Effector memory CD8-positive, alpha-beta T cell (primary cell): ENCODE data around the gene SLC28A1.
A peak's percentile ranks its signal among the peaks of the same experiment; 100 is the strongest.
"Not testable (repeated sequence)": the region's sequence is repeated elsewhere in the genome, so short reads cannot be mapped to it uniquely, and the experiment has no call there.

Source experiments
- ATAC-seq: fragments of 150-1000 bp; cut with Tn5 transposase; replicated peaks from 2 replicates; pipeline ENCODE4 v1.10.0; 2021; ENCODE audit warnings: mild to moderate bottlenecking, moderate library complexity
- DNase-seq, 3 experiments: peaks; one replicate each; pipeline ENCODE4 v3.0.0; 2021
- H3K27ac Mint-ChIP-seq, 2 donors: one replicate each; pipeline ENCODE4 v1.8.0; 2022; ENCODE audit warnings: mild to moderate bottlenecking in 2 of 2, mixed read lengths in 2 of 2, moderate library complexity in 2 of 2
- H3K27me3 Mint-ChIP-seq, 2 donors: one replicate each; pipeline ENCODE4 v1.8.0; 2022; ENCODE audit warnings: mixed read lengths in 2 of 2
- H3K36me3 Mint-ChIP-seq: one replicate; pipeline ENCODE4 v1.8.0; 2022; ENCODE audit warnings: mild to moderate bottlenecking, moderate library complexity, mixed read lengths; ENCODE audit not compliant: insufficient read depth
- H3K4me1 Mint-ChIP-seq, 2 donors: one replicate each; pipeline ENCODE4 v1.8.0; 2022; ENCODE audit warnings: low read depth in 2 of 2, mixed read lengths in 2 of 2
- H3K4me3 Mint-ChIP-seq, 2 donors: one replicate each; pipeline ENCODE4 v1.8.0; 2022; ENCODE audit warnings: mild to moderate bottlenecking in 2 of 2, mixed read lengths in 2 of 2, moderate library complexity in 2 of 2
- H3K9me3 Mint-ChIP-seq, 2 donors: one replicate each; pipeline ENCODE4 v1.8.0; 2022; ENCODE audit warnings: mixed read lengths in 2 of 2

SLC28A1 gene

DNA sequence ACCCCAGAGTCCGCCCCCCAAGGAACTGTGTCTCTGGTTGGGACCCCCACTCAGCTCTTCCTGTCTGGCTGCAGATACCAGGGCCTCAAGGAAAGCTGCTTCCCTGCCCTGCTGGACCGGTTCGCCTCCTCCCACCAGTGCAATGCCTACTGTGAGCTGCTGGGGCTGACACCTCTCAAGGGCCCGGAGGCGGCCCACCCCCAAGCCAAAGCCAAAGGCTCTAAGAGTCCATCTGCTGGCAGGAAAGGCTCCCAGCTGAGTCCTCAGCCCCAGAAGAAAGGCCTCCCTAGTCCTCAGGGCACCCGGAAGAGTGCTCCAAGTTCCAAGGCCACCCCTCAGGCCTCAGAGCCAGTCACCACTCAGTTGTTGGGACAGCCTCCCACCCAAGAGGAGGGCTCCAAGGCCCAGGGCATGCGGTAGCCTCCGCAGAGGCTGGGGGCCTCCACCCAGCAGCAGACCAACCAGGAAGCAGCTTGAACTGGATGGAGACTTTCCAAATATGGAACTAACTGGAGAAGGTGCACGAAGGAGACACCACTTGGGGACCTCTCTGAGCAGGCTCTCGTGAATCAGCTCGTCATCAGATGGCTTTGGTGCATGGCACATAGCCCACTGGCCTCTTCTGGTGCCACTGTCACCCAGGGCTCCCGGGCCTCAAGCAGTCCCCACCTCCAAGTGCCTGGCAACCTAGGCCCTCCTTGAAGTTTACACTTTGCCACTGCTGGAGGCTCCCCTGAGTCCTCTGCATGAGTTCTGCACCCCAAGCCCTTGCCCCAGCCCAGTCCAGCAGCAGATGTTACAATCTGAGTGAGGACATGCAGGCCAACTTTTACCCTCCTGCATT, 16.2 kb upstream of the SLC28A1 start:
- H3K4me3 Mint-ChIP-seq, result no peak overlapping the region
- H3K27ac Mint-ChIP-seq, result no peak overlapping the region
- H3K36me3 Mint-ChIP-seq, result no peaks in the 10 kb centered on the region
- no peaks in the 10 kb centered on the region for H3K4me1 Mint-ChIP-seq
- no peak for ATAC-seq
- no peaks in the 10 kb centered on the region for H3K9me3 Mint-ChIP-seq
- no peak for DNase-seq
- no peaks in the 10 kb centered on the region for H3K27me3 Mint-ChIP-seq

DNA sequence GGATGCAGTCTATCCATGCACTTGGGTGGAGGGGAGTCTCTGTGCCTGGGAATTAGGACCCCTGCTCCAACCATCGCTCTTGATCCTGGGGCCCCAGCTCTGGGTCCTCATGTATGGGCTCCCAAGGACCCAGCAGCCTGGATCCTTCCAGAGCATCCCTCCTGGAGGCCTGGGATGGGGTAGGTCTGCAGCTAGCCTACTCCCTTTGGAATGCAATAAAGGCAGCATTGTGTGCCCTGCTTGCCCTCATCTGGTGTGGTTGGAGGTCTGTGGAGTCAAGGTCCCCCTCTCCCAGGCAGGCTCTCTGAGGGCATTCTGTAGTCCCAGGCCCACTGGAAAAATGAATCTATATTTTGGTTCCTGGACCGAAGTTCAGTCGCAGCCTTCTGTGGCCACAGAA, 15.0 kb upstream of the SLC28A1 start:
- Mint-ChIP-seq H3K4me3 (no peak overlapping the region), H3K27me3 (no peaks in the 10 kb centered on the region)

DNA sequence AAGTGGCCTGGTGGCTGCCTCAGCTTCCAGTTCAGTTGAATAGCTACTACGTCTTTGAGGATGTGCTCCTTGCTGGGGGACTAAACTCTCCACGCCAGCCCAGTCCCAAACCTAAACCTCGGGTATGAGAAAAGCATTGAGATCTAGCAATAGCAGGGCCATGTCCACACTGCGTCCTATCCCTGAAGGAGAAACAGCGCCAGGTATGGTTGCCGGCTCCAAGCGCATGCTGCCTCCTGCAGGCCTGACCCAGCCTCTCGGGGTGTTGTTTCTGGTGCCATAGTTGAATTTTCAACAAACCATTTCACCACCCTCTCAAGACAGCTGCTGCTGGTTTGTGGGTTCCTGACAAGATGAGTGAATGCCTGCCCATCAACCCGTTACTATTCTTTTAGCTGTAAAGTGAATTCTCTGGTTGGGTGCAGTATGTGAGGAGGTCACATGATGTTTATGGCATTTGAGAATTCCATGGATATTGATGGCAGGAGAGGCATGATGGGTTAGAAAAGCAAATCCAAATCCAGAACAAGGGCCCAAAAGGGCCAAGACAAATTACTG, 13.0 kb upstream of the SLC28A1 start:
- Mint-ChIP-seq H3K9me3 (no peaks in the 10 kb centered on the region), H3K27ac (no peak overlapping the region), H3K4me1 (no peaks in the 10 kb centered on the region), H3K4me3 (no peak overlapping the region), H3K27me3 (peaks cover 0 to 5% of the 10 kb centered on the region in 2 donors), H3K36me3 (no peaks in the 10 kb centered on the region)
- ATAC-seq, result no peak
- DNase-seq, result no peak

More for the DNA sequence above, 15.0 kb upstream of the SLC28A1 start:
- H3K27ac Mint-ChIP-seq, result peak overlapping the region in 1 of 2 donors; percentile 17
- no peak for ATAC-seq
- H3K4me1 Mint-ChIP-seq, result no peaks in the 10 kb centered on the region
- DNase-seq, result no peak
- no peaks in the 10 kb centered on the region for H3K9me3 Mint-ChIP-seq
- no peaks in the 10 kb centered on the region for H3K36me3 Mint-ChIP-seq

DNA sequence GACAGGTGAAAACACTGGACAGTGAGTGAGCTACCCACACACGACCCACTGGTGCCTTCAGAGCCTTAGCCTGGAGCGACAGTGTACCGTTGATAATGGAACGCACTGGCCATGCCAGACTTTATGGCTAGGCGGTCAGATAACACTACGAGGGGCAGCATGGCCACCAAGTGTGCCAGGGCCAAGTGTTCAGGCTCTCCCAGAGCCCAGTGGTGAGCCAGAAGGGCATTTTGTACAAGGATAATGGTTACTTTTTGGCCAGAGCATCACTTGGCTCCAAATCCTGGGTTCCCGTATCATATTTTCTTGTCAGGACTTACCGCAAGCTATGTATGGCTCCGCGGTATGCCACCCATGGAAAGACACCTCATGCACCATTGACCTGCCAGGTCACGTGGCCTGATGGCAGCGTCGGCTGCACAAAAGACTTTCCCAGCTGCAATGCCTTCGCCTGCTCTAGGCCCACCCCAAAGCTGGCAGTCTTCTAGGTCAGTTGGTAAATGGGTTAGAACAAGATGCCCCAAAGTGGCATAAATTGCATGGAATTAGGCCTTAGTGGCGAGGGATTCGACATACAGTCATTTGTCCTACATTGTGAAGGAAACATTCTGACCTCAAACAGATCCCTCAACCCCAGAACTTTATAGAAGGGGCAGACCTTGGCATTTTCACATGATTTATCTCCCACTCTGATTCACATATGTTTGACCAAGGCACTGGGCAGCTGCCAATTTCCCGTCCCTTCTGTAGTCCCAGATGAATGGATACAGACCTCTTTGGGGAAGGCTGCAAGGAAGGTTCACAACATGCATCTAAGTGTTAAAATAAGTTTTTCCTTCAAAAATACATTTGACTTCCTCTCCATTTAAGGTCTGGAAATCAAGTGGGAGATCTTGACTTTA, 12.2 kb upstream of the SLC28A1 start:
- Mint-ChIP-seq H3K4me1 (no peaks in the 10 kb centered on the region), H3K4me3 (no peak overlapping the region), H3K9me3 (no peaks in the 10 kb centered on the region), H3K27me3 (peaks cover 0 to 5% of the 10 kb centered on the region in 2 donors), H3K27ac (no peak overlapping the region), H3K36me3 (no peaks in the 10 kb centered on the region)
- DNase-seq (no peak), ATAC-seq (no peak)

DNA sequence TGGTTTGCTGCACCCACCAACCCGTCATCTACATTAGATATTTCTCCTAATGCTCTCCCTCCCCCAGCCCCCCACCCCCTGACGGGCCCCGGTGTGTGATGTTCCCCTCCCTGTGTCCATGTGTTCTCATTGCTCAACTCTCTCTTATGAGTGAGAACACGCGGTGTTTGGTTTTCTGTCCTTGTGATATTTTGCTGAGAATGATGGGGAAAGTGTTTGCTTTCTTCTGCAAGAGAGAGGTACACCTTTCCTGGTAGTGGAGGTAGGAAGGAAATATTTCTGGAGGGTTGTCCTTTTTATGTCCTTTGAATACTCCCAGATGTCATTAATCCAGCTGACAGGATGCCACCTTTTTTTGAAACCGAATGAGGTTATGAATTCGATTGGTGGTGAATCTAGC, 10.5 kb upstream of the SLC28A1 start:
- no peaks in the 10 kb centered on the region for H3K36me3 Mint-ChIP-seq

DNA sequence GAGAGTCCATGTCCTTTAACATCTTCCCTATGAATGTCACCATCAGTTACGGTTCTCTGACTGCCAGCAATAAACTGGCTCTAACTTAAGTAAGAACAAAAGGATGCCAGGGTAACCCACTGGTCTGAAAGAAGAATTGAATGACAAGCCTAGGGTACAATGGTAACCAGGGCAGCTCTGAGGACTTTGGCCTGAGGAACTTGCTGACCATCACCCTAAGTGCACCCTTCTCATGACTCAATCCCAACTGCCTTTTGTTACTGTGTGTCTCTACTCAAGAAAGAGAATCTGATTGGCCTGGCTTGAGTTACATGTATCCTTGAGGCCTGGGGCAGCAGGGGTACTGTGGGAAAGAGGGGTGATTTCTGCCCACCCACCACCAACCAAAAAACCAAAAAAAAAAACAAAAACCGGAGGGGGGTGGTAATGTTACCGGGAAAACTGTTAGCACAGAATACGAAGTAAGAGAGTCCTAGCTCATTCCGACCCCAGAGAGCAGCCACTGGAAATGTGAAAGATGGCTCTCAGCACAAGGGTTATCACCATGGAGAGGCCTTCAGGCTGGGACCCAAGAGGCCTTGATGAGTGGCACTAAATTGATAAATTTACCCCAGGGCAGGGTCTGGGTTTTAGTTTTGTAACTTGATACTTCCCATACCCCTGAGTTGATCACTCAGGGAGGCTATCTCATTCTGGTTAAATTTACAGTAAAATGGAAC, 9.3 kb upstream of the SLC28A1 start:
- no peaks in the 10 kb centered on the region for H3K36me3 Mint-ChIP-seq
- no peak for ATAC-seq
- H3K9me3 Mint-ChIP-seq, result no peaks in the 10 kb centered on the region
- no peak overlapping the region for H3K27ac Mint-ChIP-seq
- peaks cover 5 to 6% of the 10 kb centered on the region in 2 donors for H3K27me3 Mint-ChIP-seq
- H3K4me3 Mint-ChIP-seq, result no peak overlapping the region
- H3K4me1 Mint-ChIP-seq, result no peaks in the 10 kb centered on the region
- DNase-seq, result no peak

More for the DNA sequence above, 10.5 kb upstream of the SLC28A1 start:
- ATAC-seq (no peak), DNase-seq (no peak)
- Mint-ChIP-seq H3K27me3 (peaks cover 0 to 5% of the 10 kb centered on the region in 2 donors), H3K27ac (no peak overlapping the region), H3K4me3 (no peak overlapping the region), H3K9me3 (no peaks in the 10 kb centered on the region), H3K4me1 (no peaks in the 10 kb centered on the region)

DNA sequence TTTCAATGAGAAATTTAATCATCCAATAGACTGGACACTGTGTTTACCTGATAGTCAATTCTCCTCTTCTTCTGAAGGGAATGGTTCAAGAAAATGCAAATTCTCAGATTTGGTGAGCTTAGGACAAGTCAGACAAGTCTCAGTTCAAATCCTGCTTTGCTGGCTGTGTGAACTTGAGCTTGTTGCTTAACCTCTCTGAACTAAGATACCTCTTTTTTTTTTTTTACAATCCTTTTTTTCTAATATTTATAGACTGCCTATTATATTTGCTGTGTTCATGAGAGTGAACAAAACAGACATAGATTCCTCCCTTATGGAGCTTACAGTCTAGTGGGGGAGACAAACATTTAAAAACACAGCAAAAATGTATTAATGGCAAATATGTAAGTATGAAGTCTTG, 8.2 kb upstream of the SLC28A1 start:
- no peaks in the 10 kb centered on the region for H3K36me3 Mint-ChIP-seq
- no peaks in the 10 kb centered on the region for H3K4me1 Mint-ChIP-seq
- no peak for DNase-seq
- H3K27ac Mint-ChIP-seq, result no peak overlapping the region
- no peak overlapping the region for H3K4me3 Mint-ChIP-seq
- no peaks in the 10 kb centered on the region for H3K9me3 Mint-ChIP-seq
- H3K27me3 Mint-ChIP-seq, result peaks cover 5 to 14% of the 10 kb centered on the region in 2 donors
- ATAC-seq, result no peak

DNA sequence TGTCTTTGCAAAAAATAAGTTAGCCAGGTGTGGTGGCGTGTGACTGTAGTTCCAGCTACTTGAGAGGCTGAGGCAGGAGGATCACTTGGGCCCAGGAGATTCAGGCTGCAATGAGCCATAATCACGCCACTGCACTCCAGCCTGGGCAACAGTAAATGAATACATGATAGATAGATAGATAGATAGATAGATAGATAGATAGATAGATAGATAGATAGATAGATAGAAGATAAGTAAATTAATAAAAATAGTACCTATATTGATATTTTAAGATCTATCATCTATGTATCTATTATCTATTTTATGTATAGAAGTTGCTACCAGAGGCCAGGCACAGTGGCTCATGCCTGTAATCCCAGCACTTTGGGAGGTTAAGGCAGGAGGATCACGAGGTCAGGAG, 6.8 kb upstream of the SLC28A1 start:
- DNase-seq, H3K4me3 Mint-ChIP-seq, H3K36me3 Mint-ChIP-seq, ATAC-seq, H3K9me3 Mint-ChIP-seq, H3K4me1 Mint-ChIP-seq: not testable (repeated sequence)
- peak overlapping the region in 1 of 2 donors; percentile 47 for H3K27ac Mint-ChIP-seq
- H3K27me3 Mint-ChIP-seq, result peaks cover 5 to 24% of the 10 kb centered on the region in 2 donors

DNA sequence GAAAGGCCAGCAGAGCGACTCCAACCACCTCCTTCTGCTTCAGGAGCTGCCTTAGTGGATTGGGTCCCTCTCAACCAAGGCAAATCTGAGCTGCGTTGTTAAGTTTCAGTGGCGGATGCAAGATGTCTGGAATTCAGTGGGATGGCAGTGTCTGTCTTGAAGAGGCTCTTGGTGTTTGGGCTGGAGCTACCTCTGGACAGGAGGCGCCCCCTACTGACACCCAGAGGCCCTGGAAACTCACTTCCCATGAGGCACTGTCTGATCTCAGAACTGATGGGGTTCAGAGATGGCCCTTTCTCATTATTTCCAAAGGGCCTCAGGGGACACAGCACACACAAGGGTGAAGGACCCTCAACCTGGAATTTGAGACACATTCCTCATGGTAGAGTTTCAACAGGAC, 6.0 kb upstream of the SLC28A1 start:
- Mint-ChIP-seq H3K4me3 (no peak overlapping the region), H3K4me1 (no peaks in the 10 kb centered on the region), H3K9me3 (no peaks in the 10 kb centered on the region), H3K27me3 (peaks cover 5 to 29% of the 10 kb centered on the region in 2 donors), H3K36me3 (no peaks in the 10 kb centered on the region), H3K27ac (no peak overlapping the region)
- ATAC-seq (peak; percentile 59), DNase-seq (peak; percentile 18 to 35 (median 27))

DNA sequence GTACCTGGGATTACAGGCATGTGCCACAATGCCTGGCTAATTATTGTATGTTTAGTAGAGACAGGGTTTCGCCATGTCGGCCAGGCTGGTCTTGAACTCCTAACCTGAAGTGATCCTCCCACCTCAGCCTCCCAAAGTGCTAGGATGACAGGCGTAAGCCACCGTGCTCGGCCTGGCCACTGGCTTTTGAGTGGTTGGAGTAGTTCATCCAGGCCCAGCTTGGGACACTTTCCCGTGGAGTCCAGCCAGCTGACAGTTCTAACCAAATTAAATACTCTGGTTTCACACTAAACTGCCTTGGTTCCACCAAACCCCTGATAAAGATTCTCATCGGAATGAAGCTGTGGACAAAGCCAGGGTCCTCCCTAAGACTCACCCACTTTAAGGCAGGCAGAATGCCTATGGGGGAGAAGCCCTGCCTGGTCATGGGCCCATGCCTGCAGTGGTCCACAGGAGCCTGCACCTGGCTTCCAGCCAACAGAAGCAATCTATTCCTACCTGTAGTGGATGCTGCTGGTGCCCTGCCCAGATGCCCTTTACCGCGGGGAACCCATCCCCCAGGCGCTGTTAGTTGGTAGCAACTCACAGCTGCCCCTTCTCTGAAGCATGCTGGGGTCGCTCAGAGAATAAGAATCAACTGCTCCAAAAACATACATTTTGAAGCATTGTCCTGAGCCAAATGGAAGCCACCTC, 5.2 kb upstream of the SLC28A1 start:
- no peak for DNase-seq
- no peak for ATAC-seq
- no peaks in the 10 kb centered on the region for H3K9me3 Mint-ChIP-seq

DNA sequence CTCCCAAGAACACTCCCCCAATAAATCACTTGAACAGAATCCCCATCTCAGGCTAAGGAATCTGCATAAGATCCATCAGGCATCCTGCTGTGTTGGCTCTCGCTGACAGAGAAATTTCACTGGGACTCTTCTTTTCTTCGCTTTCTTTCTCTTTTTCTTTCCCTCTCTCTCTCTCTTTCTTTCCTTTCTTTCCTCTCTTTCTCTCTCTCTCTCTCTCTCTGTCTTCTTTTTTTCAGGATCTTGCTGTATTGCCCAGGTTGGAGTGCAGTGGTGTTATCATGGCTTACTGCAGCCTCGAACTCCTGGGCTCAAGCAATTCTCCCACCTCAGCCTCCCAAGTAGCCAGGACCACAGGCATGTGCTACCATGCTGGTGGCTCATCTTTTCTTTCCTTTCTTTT, 4.5 kb upstream of the SLC28A1 start:
- Mint-ChIP-seq H3K36me3 (no peaks in the 10 kb centered on the region), H3K27ac (peak overlapping the region in 1 of 2 donors; percentile 3), H3K4me3 (no peak overlapping the region), H3K9me3 (no peaks in the 10 kb centered on the region), H3K4me1 (no peaks in the 10 kb centered on the region), H3K27me3 (peaks cover 7 to 38% of the 10 kb centered on the region in 2 donors)
- DNase-seq (no peak), ATAC-seq (no peak)

More for the DNA sequence above, 5.2 kb upstream of the SLC28A1 start:
- no peaks in the 10 kb centered on the region for H3K4me1 Mint-ChIP-seq
- no peak overlapping the region for H3K27ac Mint-ChIP-seq
- no peak overlapping the region for H3K4me3 Mint-ChIP-seq
- H3K36me3 Mint-ChIP-seq, result no peaks in the 10 kb centered on the region
- peaks cover 5 to 31% of the 10 kb centered on the region in 2 donors for H3K27me3 Mint-ChIP-seq

DNA sequence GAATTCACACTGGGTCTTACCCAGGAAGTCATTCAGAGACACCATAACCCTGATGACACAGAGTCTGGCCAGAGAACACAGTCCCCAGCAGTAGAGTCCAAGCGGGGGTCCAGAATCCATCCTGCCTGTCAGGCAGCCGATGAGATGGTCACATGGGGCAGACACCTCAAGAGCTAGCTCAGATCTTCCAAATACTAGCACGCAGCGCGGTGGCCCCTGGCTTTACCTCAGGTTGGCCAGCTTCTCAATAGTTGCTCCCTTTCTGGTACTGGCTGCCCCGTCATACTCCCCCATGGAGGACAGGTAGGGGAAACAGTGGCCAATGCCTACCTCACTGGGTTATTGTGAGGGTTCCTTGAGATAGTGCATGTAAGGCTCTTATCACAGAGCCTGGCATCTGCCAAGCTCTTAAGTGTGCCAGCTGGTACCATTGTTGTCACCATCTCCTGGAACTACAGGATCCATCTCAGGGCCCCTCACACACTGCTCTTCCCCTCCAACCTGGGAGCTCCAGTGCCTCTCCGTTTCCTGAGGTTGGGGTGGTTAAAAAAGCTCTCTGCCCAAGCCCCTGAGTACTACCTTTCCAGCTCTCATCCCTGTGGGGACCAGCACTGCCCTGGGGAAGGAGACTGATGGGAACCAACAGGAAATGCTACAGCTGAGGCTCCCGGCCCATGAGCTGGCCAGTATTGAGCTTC, 3.5 kb upstream of the SLC28A1 start:
- H3K27me3 Mint-ChIP-seq, result peaks cover 7 to 38% of the 10 kb centered on the region in 2 donors
- H3K4me1 Mint-ChIP-seq, result no peaks in the 10 kb centered on the region
- H3K27ac Mint-ChIP-seq, result no peak overlapping the region
- no peaks in the 10 kb centered on the region for H3K9me3 Mint-ChIP-seq
- H3K36me3 Mint-ChIP-seq, result no peaks in the 10 kb centered on the region
- DNase-seq (no peak), ATAC-seq (no peak)
- H3K4me3 Mint-ChIP-seq, result no peak overlapping the region
